Keratinocyte (primary cell): Measurements from ENCODE around the gene ASTN2. TPM values are rescaled to one million over a fixed set of nuclear protein-coding genes. Genes with fewer than 3 reads are reported as not detected.

Experiments
- DNase-seq: peaks from one replicate; pipeline ENCODE4 v3.0.0-alpha.2; 2011; ENCODE audit warnings: low read depth, missing footprints, low spot score
- FAIRE-seq: peaks from 2 replicates; lab custom pipeline; 2011; peaks lifted over from hg19 to GRCh38; lab: Jason Lieb, UNC
- H2AFZ ChIP-seq: 2 replicates; pipeline ENCODE4 v1.6.0; 2012; ENCODE audit warnings: low read length, control low read depth, inconsistent platforms; ENCODE audit not compliant: control insufficient read depth
- H3K27ac ChIP-seq: 2 replicates; pipeline ENCODE4 v1.5.1; 2011; ENCODE audit warnings: low read length; ENCODE audit not compliant: control insufficient read depth, insufficient read depth
- H3K27me3 ChIP-seq: 3 replicates; pipeline ENCODE4 v1.6.0; 2011; ENCODE audit warnings: low read length; ENCODE audit not compliant: control insufficient read depth, insufficient read depth; ENCODE audit errors: extremely low read depth
- H3K36me3 ChIP-seq, 2 experiments: 2 replicates in 1 of 2; 3 replicates in 1 of 2; pipeline ENCODE4 v1.5.1; 2011; ENCODE audit warnings: low read length in 2 of 2, mild to moderate bottlenecking in 1 of 2; ENCODE audit not compliant: control insufficient read depth in 2 of 2, insufficient read depth in 2 of 2; ENCODE audit errors: extremely low read depth in 1 of 2
- H3K4me1 ChIP-seq: 3 replicates; pipeline ENCODE4 v1.5.1; 2011; ENCODE audit warnings: low read length; ENCODE audit not compliant: control insufficient read depth, insufficient read depth; ENCODE audit errors: extremely low read depth
- H3K4me2 ChIP-seq: 3 replicates; pipeline ENCODE4 v1.6.0; 2011; ENCODE audit warnings: low read depth, low read length; ENCODE audit not compliant: control insufficient read depth, insufficient read depth; ENCODE audit errors: extremely low read depth
- H3K4me3 ChIP-seq, 3 experiments: fragments of 200-600 bp in 1 of 3; sonication (generic) in 1 of 3; 2 replicates in 2 of 3; 3 replicates in 1 of 3; pipeline ENCODE4 v1.5.1; 2011 to 2016; ENCODE audit warnings: low read length in 3 of 3, mild to moderate bottlenecking in 3 of 3, control low read depth in 2 of 3, inconsistent platforms in 1 of 3, low read depth in 1 of 3, mixed read lengths in 1 of 3, mixed run types in 1 of 3, moderate library complexity in 1 of 3; ENCODE audit not compliant: control insufficient read depth in 2 of 3, insufficient read depth in 2 of 3; ENCODE audit errors: extremely low read depth in 1 of 3
- H3K79me2 ChIP-seq: 2 replicates; pipeline ENCODE4 v1.6.0; 2012; ENCODE audit warnings: low read length; ENCODE audit not compliant: control insufficient read depth, insufficient read depth
- H3K9ac ChIP-seq: 3 replicates; pipeline ENCODE4 v1.6.0; 2011; ENCODE audit warnings: low read length; ENCODE audit not compliant: control insufficient read depth, insufficient read depth; ENCODE audit errors: extremely low read depth
- H3K9me1 ChIP-seq: 3 replicates; pipeline ENCODE4 v1.6.0; 2011; ENCODE audit warnings: low read length; ENCODE audit not compliant: control insufficient read depth, insufficient read depth; ENCODE audit errors: extremely low read depth
- H3K9me3 ChIP-seq: 2 replicates; pipeline ENCODE4 v1.5.1; 2012; ENCODE audit warnings: low read depth, low read length; ENCODE audit not compliant: control insufficient read depth
- H4K20me1 ChIP-seq: 3 replicates; pipeline ENCODE4 v1.6.0; 2011; ENCODE audit warnings: low read length; ENCODE audit not compliant: control insufficient read depth, insufficient read depth; ENCODE audit errors: extremely low read depth
- EZH2 ChIP-seq: IDR thresholded peaks from one replicate; pipeline ENCODE4 v1.6.1; 2012; ENCODE audit warnings: inconsistent platforms, mild to moderate bottlenecking, low read length, moderate library complexity
- dilution Hi-C: fragments of 300-500 bp; cut with MboI; formaldehyde crosslinking; loops from one replicate; pipeline ENCODE4 v1.7.0; 2020; ENCODE audit warnings: low sequenced_read_pairs; ENCODE audit not compliant: extremely low pct_ligation_motif_present
- polyA plus RNA-seq, 5 experiments: library from polyadenylated mRNA; depleted of rRNA in 3 of 5; stranded (reverse) in 3 of 5; stranded (forward) in 1 of 5; unstranded in 1 of 5; fragments of >200 nt; gene quantifications; 1 replicate in 1 of 5; 2 replicates in 3 of 5; 3 replicates in 1 of 5; pipeline versions ENCODE4 v1.2.1 to v1.2.3, GENCODE V29; 2011 to 2012; ENCODE audit warnings: missing spikeins in 2 of 5, low read depth in 1 of 5, low replicate concordance in 1 of 5
- TF ChIP-seq, protein P1 (sequence below), 3 experiments: IDR thresholded peaks in 1 of 3; conservative IDR thresholded peaks in 1 of 3; optimal IDR thresholded peaks in 1 of 3; 2 replicates in 2 of 3; 3 replicates in 1 of 3; pipeline versions ENCODE3 to v1.5.1; 2011; ENCODE audit warnings: low read length in 3 of 3, mild to moderate bottlenecking in 3 of 3, moderate library complexity in 2 of 3, control low read depth in 1 of 3, inconsistent platforms in 1 of 3; ENCODE audit not compliant: insufficient read depth in 2 of 3; ENCODE audit errors: extremely low read depth in 1 of 3

The ASTN2 gene
- polyA plus RNA-seq, 1 donor (not counting 4 experiments of a cell fraction or from before 2014, with no cell fraction given), result 0.31 TPM

DNA sequence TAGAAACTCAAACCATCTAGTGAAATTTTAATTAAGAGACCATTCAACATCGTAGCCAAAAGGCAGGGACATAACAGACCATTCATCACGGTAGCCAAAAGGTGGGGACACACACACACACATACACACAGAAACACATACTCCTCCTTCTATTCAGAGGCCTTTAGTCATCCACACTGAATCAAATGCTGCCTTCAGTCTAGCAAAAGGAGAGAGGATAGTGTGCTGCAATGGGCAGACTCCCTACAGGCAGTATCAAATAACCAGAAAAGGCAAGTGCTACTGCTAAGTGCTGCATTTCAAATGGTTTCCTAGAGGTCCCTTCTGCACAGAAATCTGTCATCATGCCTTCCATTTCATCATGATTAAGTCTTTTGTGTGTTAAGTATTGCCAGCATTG is 423.8 kb downstream of the ASTN2 start:
- no peaks in the 10 kb centered on the region for H3K9me1 ChIP-seq
- no peak overlapping the region for H2AFZ ChIP-seq
- no peaks in the 10 kb centered on the region for H3K9me3 ChIP-seq
- no peak overlapping the region for H3K9ac ChIP-seq
- H3K4me3 ChIP-seq, result no peak overlapping the region
- H3K27me3 ChIP-seq, result no peaks in the 10 kb centered on the region
- no peaks in the 10 kb centered on the region for H3K36me3 ChIP-seq
- H3K4me2 ChIP-seq, result no peak overlapping the region
- dilution Hi-C loops, result no loop called here
- no peak overlapping the region for H3K27ac ChIP-seq
- DNase-seq (no peak), FAIRE-seq (no peak)
- no peaks in the 10 kb centered on the region for H4K20me1 ChIP-seq
- TF ChIP-seq EZH2, result no peak
- TF ChIP-seq, protein P1, sequence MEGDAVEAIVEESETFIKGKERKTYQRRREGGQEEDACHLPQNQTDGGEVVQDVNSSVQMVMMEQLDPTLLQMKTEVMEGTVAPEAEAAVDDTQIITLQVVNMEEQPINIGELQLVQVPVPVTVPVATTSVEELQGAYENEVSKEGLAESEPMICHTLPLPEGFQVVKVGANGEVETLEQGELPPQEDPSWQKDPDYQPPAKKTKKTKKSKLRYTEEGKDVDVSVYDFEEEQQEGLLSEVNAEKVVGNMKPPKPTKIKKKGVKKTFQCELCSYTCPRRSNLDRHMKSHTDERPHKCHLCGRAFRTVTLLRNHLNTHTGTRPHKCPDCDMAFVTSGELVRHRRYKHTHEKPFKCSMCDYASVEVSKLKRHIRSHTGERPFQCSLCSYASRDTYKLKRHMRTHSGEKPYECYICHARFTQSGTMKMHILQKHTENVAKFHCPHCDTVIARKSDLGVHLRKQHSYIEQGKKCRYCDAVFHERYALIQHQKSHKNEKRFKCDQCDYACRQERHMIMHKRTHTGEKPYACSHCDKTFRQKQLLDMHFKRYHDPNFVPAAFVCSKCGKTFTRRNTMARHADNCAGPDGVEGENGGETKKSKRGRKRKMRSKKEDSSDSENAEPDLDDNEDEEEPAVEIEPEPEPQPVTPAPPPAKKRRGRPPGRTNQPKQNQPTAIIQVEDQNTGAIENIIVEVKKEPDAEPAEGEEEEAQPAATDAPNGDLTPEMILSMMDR (optimal IDR thresholded peaks at IDR 0.05 in 1 of 3, IDR thresholded peaks at IDR 0.05 in 1 of 3, conservative IDR thresholded peaks at IDR 0.05 in 1 of 3; ENCODE audit: extremely low read depth in 1 of 3, insufficient read depth in 2 of 3, low read length in 3 of 3), result no peak
- H3K4me1 ChIP-seq, result no peaks in the 10 kb centered on the region
- H3K79me2 ChIP-seq, result no peaks in the 10 kb centered on the region

DNA sequence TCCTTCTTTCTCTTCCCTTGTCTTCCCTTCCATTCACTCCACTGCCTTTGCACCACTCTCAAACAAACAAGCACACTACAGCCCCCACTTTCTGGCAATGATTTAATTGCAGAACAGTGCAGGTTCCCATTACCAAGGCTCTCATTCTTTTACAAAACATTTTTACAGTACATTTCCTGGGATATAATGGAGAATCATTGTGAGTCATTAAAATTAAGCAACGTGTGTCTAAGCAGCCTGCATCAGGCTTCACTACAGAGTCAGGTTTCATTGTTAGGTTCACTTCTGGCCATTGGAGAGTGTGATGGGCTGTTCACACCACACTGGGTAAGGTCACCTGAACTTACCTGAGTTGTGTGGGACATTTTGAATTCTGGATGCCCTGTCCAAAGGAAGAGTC is 424.3 kb downstream of the ASTN2 start:
- FAIRE-seq, result no peak
- no peak overlapping the region for H3K4me2 ChIP-seq
- H3K9me3 ChIP-seq, result no peaks in the 10 kb centered on the region
- no peak overlapping the region for H2AFZ ChIP-seq
- TF ChIP-seq, protein P1 (optimal IDR thresholded peaks at IDR 0.05 in 1 of 3, IDR thresholded peaks at IDR 0.05 in 1 of 3, conservative IDR thresholded peaks at IDR 0.05 in 1 of 3; ENCODE audit: extremely low read depth in 1 of 3, insufficient read depth in 2 of 3, low read length in 3 of 3), result no peak
- no peak for TF ChIP-seq EZH2
- no peaks in the 10 kb centered on the region for H3K79me2 ChIP-seq
- H3K27me3 ChIP-seq, result no peaks in the 10 kb centered on the region
- no peak overlapping the region for H3K4me3 ChIP-seq
- no peaks in the 10 kb centered on the region for H3K4me1 ChIP-seq
- no peaks in the 10 kb centered on the region for H4K20me1 ChIP-seq
- H3K9me1 ChIP-seq, result no peaks in the 10 kb centered on the region
- no peaks in the 10 kb centered on the region for H3K36me3 ChIP-seq
- dilution Hi-C loops, result no loop called here
- no peak for DNase-seq
- no peak overlapping the region for H3K27ac ChIP-seq
- H3K9ac ChIP-seq, result no peak overlapping the region
